ENCODE data around the gene ARHGAP9.

ARHGAP9 gene

DNA sequence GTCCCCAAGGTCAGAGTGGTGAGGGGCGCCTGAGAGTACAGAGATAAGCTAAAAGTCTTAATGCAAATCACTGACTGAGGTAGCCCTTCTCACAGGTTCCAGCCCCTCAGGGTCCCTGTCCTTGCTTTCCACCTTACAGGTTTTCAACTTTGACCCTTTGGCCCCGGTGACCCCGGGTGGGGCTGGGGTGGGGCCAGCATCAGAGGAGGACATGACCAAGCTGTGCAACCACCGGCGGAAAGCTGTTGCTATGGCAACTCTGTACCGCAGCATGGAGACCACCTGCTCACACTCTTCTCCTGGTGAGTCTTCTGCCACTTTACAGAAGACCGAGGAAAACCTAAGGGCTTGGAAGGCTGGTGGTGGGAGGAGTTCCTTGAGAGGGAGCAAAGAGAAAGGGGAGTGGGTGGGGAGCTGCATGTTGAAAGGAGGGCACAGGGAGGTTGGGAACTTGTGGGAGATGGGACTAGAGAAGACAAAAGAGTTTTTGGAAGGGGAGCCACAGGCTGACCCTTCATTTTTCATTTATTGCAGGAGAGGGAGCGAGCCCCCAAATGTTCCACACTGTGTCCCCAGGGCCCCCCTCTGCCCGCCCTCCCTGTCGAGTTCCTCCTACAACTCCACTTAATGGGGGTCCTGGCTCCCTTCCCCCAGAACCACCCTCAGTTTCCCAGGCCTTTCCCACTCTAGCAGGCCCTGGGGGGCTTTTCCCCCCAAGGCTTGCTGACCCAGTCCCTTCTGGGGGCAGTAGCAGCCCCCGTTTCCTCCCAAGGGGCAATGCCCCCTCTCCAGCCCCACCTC, 45.3 kb upstream of the ARHGAP9 start:
- H3K27ac ChIP-seq, result peak overlapping the region; percentile 88; the same call in 1 of the 2 replicates
- no peak for TF ChIP-seq CTCF (conservative IDR thresholded peaks at IDR 0.05)
- no peak for TF ChIP-seq ZFX (IDR thresholded peaks at IDR 0.05)

- peak overlapping the region; percentile 88 for H3K27ac ChIP-seq
- TF ChIP-seq ZFX (IDR thresholded peaks at IDR 0.05) (0 out of 2 replicates have a peak, but pooled peaks have one; percentile 15), CTCF (conservative IDR thresholded peaks at IDR 0.05) (no peak)
These were observed 44.3 kb upstream of the ARHGAP9 start for GRCh38 chr12:57523706-57524614.

DNA sequence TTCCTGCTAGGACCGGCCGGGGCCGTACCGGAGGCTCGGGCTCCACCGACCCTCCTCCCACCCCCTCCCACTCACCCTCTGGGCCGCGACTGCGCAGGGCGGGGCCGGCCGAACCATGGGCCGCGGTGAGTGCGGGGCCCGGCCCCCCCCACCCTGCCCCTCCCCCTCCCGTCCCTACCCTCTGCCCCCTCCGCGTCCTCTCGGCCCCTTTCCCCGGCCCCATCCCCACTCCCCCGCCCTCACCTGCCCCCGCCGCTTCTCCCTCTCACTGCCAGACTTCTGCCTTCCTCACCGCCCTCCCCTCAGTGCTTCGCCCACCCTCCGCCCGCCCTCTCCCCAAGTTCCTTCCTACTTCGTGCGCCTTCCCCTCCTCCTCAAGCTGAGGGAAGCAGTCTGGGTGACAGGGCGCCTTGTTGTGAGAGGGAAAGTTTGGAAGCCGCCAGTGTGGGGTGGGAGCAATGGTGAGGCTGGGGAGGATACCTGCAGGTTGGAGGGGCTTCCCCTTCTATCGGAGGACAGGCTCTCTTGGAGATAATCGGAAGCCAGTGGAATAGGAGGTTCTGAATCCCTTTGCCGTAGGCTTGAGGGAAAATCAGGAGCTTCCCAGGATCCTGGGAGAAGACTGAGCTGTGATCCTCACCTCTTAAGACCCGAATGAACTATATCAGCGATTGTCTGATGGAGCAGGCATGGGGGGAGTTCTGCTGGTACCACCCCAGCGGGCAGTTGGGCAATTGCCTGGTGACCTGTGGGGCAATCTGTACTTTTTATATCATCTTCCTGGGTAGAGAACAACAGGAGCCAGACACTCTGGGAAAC, 43.4 kb upstream of the ARHGAP9 start:
- peak overlapping the region; percentile 88 for H3K27ac ChIP-seq
- TF ChIP-seq CTCF (conservative IDR thresholded peaks at IDR 0.05), result no peak
- TF ChIP-seq ZFX (IDR thresholded peaks at IDR 0.05), result no peak

GRCh38 chr12:57522011-57522886, 42.6 kb upstream of the ARHGAP9 start, which contains the start of gene MBD6:
Gene MBD6, plus strand, starts transcription at chr12:57522824. Its CDS starts 1,480 bp downstream, at chr12:57524304.
- no peak for TF ChIP-seq CTCF (conservative IDR thresholded peaks at IDR 0.05)
- TF ChIP-seq ZFX (IDR thresholded peaks at IDR 0.05), result no peak
- H3K27ac ChIP-seq, result peak within 1 kb of the TSS; percentile 88

- peak overlapping the region; percentile 88 for H3K27ac ChIP-seq
- TF ChIP-seq ZFX (IDR thresholded peaks at IDR 0.05), result no peak
- no peak for TF ChIP-seq CTCF (conservative IDR thresholded peaks at IDR 0.05)
These were observed 41.9 kb upstream of the ARHGAP9 start for GRCh38 chr12:57521525-57522010.
